ENCODE data around the gene NPTX1. TPM values are rescaled to one million over a fixed set of nuclear protein-coding genes. Genes with fewer than 3 reads are reported as not detected.

Gene NPTX1
- total and polyA plus RNA-seq, 9 of the 15 experiments (the other 6 are each of a cell fraction or from before 2014, with no cell fraction given) = 0.04 TPM; not detected in 8

GRCh38 chr17:80516171-80516932, 39.9 kb upstream of the NPTX1 start (continued):
- TF ChIP-seq, protein P1, sequence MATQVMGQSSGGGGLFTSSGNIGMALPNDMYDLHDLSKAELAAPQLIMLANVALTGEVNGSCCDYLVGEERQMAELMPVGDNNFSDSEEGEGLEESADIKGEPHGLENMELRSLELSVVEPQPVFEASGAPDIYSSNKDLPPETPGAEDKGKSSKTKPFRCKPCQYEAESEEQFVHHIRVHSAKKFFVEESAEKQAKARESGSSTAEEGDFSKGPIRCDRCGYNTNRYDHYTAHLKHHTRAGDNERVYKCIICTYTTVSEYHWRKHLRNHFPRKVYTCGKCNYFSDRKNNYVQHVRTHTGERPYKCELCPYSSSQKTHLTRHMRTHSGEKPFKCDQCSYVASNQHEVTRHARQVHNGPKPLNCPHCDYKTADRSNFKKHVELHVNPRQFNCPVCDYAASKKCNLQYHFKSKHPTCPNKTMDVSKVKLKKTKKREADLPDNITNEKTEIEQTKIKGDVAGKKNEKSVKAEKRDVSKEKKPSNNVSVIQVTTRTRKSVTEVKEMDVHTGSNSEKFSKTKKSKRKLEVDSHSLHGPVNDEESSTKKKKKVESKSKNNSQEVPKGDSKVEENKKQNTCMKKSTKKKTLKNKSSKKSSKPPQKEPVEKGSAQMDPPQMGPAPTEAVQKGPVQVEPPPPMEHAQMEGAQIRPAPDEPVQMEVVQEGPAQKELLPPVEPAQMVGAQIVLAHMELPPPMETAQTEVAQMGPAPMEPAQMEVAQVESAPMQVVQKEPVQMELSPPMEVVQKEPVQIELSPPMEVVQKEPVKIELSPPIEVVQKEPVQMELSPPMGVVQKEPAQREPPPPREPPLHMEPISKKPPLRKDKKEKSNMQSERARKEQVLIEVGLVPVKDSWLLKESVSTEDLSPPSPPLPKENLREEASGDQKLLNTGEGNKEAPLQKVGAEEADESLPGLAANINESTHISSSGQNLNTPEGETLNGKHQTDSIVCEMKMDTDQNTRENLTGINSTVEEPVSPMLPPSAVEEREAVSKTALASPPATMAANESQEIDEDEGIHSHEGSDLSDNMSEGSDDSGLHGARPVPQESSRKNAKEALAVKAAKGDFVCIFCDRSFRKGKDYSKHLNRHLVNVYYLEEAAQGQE (IDR thresholded peaks at IDR 0.05; ENCODE audit: borderline replicate concordance) = no peak
- TF ChIP-seq, protein P1 (CRISPR knock-in tag; IDR thresholded peaks at IDR 0.05; ENCODE audit: low read depth) = no peak
- TF ChIP-seq CBX8 (IDR thresholded peaks at IDR 0.05; ENCODE audit: borderline replicate concordance, extremely low read depth, low read depth, low read length, poor library complexity, severe bottlenecking) = no peak
- no peak for TF ChIP-seq CTCF (IDR thresholded peaks at IDR 0.05 in 2 of 3, conservative IDR thresholded peaks at IDR 0.05 in 1 of 3; ENCODE audit: insufficient read depth in 2 of 3, low read depth in 1 of 3, low read length in 3 of 3)
